HepG2 (cell line): ENCODE measurements around the gene H3-3A. TPM values are rescaled to one million over a fixed set of nuclear protein-coding genes. Genes with fewer than 3 reads are reported as not detected.

Experiments used
- ATAC-seq: fragments of 200-7000 bp; cut with Tn5 transposase; 3 replicates; pipeline ENCODE4 v1.9.1; 2020; ENCODE audit warnings: mild to moderate bottlenecking, moderate library complexity
- BruUV-seq: library from RNA; stranded (reverse); fragments of 400-500 nt; replicated peaks from 2 replicates; lab custom pipeline; 2021; lab: Mats Ljungman, UMichigan
- CTCF ChIA-PET: fragments of 300-600 bp; formaldehyde crosslinking; extraction: SDS; loops from one replicate; lab custom pipeline; 2021; ENCODE audit warnings: low total read pairs, inconsistent platforms, low intra/inter-chr PET ratio; lab: Yijun Ruan, JAX
- POLR2A ChIA-PET: fragments of 350-600 bp; sonication (Branson Sonifier 250); formaldehyde crosslinking; loops from one replicate; lab custom pipeline; 2020; ENCODE audit warnings: antibody characterized with exemption, inconsistent platforms; lab: Yijun Ruan, JAX
- DNase-seq: peaks from one replicate; pipeline ENCODE4 v3.0.0-alpha.2; 2015; ENCODE audit warnings: low spot score
- FAIRE-seq: peaks from 3 replicates; lab custom pipeline; 2011; peaks lifted over from hg19 to GRCh38; lab: Jason Lieb, UNC
- H2AFZ ChIP-seq: one replicate; pipeline ENCODE4 v1.6.1; 2011; ENCODE audit warnings: low read length, inconsistent platforms
- H3K27ac ChIP-seq: fragments of 300-600 bp; 3 replicates; pipeline ENCODE4 v1.8.0; 2011; ENCODE audit warnings: mixed run types, mild to moderate bottlenecking, mixed read lengths, low read length, inconsistent platforms; ENCODE audit not compliant: insufficient read depth; ENCODE audit errors: extremely low read length
- H3K27me3 ChIP-seq, 2 experiments: fragments of 200-600 bp in 1 of 2; 2 replicates in 1 of 2; 3 replicates in 1 of 2; pipeline versions ENCODE4 v1.6.0 to v1.8.0; 2011; ENCODE audit warnings: low read length in 2 of 2, mild to moderate bottlenecking in 2 of 2, moderate library complexity in 2 of 2, inconsistent platforms in 1 of 2; ENCODE audit not compliant: insufficient read depth in 2 of 2, control insufficient read depth in 1 of 2
- H3K36me3 ChIP-seq, 2 experiments: fragments of 200-600 bp in 1 of 2; replicated peaks in 1 of 2; 2 replicates in 1 of 2; 3 replicates in 1 of 2; pipeline versions ENCODE4 v1.5.1 to v1.8.0; 2011; ENCODE audit warnings: low read length in 2 of 2, inconsistent platforms in 1 of 2; ENCODE audit not compliant: insufficient read depth in 2 of 2, control insufficient read depth in 1 of 2
- H3K4me1 ChIP-seq: 2 replicates; pipeline ENCODE4 v1.5.1; 2012; ENCODE audit warnings: low read length, inconsistent platforms; ENCODE audit not compliant: insufficient read depth
- H3K4me2 ChIP-seq: 2 replicates; pipeline ENCODE4 v1.6.0; 2011; ENCODE audit warnings: low read depth, low read length, inconsistent platforms
- H3K4me3 ChIP-seq, 3 experiments: fragments of 200-600 bp in 1 of 3; sonication (generic), shearing (Covaris generic) in 1 of 3; replicated peaks in 1 of 3; 2 replicates each; pipeline ENCODE4 v1.5.1; 2011 to 2016; ENCODE audit warnings: low read length in 3 of 3, inconsistent platforms in 2 of 3, low read depth in 2 of 3, mild to moderate bottlenecking in 2 of 3, control low read depth in 1 of 3, mixed read lengths in 1 of 3; ENCODE audit not compliant: insufficient read depth in 1 of 3
- H3K79me2 ChIP-seq: one replicate; pipeline ENCODE4 v1.6.1; 2011; ENCODE audit warnings: low read length, inconsistent platforms; ENCODE audit not compliant: insufficient read depth
- H3K9ac ChIP-seq: 2 replicates; pipeline ENCODE4 v1.6.0; 2011; ENCODE audit warnings: mild to moderate bottlenecking, low read depth, low read length, inconsistent platforms; ENCODE audit not compliant: insufficient read depth
- H3K9me3 ChIP-seq: 2 replicates; pipeline ENCODE4 v1.5.1; 2012; ENCODE audit warnings: mild to moderate bottlenecking, low read length
- H4K20me1 ChIP-seq: 2 replicates; pipeline ENCODE4 v1.6.0; 2011; ENCODE audit warnings: inconsistent platforms, mild to moderate bottlenecking, low read length, moderate library complexity; ENCODE audit not compliant: insufficient read depth
- HOXA7 ChIP-seq: sonication (generic); formaldehyde crosslinking; IDR thresholded peaks from 2 replicates; pipeline ENCODE4 v1.8.1; 2022; ENCODE audit warnings: mild to moderate bottlenecking, missing genetic modification reagents, moderate library complexity
- MTF1 ChIP-seq: sonication (generic); formaldehyde crosslinking; IDR thresholded peaks from 2 replicates; pipeline ENCODE4 v1.5.0; 2020; ENCODE audit warnings: missing genetic modification reagents
- SIN3B ChIP-seq: fragments of 150-350 bp; IDR thresholded peaks from 2 replicates; pipeline ENCODE4 v1.6.1; 2014; ENCODE audit warnings: low read length
- SMC3 ChIP-seq: IDR thresholded peaks from 2 replicates; pipeline ENCODE4 v1.6.1; 2011; ENCODE audit warnings: low read length, improper control_type of control experiment
- SP4 ChIP-seq: sonication (generic); formaldehyde crosslinking; IDR thresholded peaks from 2 replicates; pipeline ENCODE4 v1.8.1; 2023; ENCODE audit warnings: mild to moderate bottlenecking, missing genetic modification reagents
- YY1 ChIP-seq: IDR thresholded peaks from 2 replicates; pipeline ENCODE4 v1.6.1; 2011; ENCODE audit warnings: low read length, low read depth, moderate library complexity, mild to moderate bottlenecking; ENCODE audit not compliant: insufficient read depth, insufficient replicate concordance
- ZMYM3 ChIP-seq: sonication (generic); formaldehyde crosslinking; IDR thresholded peaks from 2 replicates; pipeline ENCODE4 v1.5.1; 2020; ENCODE audit warnings: mild to moderate bottlenecking, missing genetic modification reagents
- ZNF431 ChIP-seq: sonication (generic); formaldehyde crosslinking; IDR thresholded peaks from 2 replicates; pipeline ENCODE4 v1.9.0; 2022; ENCODE audit warnings: missing genetic modification reagents, low read depth, mild to moderate bottlenecking, borderline replicate concordance
- ZNF646 ChIP-seq: sonication (generic); formaldehyde crosslinking; IDR thresholded peaks from 2 replicates; pipeline ENCODE4 v1.9.0; 2021; ENCODE audit warnings: mild to moderate bottlenecking, missing genetic modification reagents
- ZNF749 ChIP-seq: sonication (generic); formaldehyde crosslinking; IDR thresholded peaks from 2 replicates; pipeline ENCODE4 v1.8.0; 2022; ENCODE audit warnings: mild to moderate bottlenecking, missing genetic modification reagents, moderate library complexity, borderline replicate concordance
- WGBS: methylation state at CpG from one replicate; pipeline ENCODE4 v1.1.6; 2017; ENCODE audit warnings: low lambda C conversion rate; 5-methylcytosine and 5-hydroxymethylcytosine counted together
- in situ Hi-C: cut with HindIII; loops from 2 replicates; pipeline ENCODE4 v1.10.0; 2017; ENCODE audit warnings: low pct_unique_long_range_greater_than_20kb; ENCODE audit not compliant: extremely low pct_ligation_motif_present
- intact Hi-C: fragments of 100-400 bp; cut with micrococcal nuclease; formaldehyde crosslinking; loops from one replicate; pipeline ENCODE4 v1.10.0; 2022; ENCODE audit not compliant: unreplicated experiment
- polyA plus RNA-seq, 8 experiments: library from polyadenylated mRNA; depleted of rRNA in 3 of 8; stranded (reverse) in 7 of 8; unstranded in 1 of 8; fragments of >200 nt; fragmentation: Illumina TruSeq in 4 of 8; extraction: Trizol in 4 of 8; gene quantifications; 2 replicates each; pipeline versions ENCODE4 v1.2.1 to v1.2.3, GENCODE V29; 2011 to 2016; ENCODE audit warnings: low read depth in 4 of 8, missing spikeins in 1 of 8, mixed read lengths in 1 of 8; ENCODE audit not compliant: insufficient read depth in 1 of 8
- total RNA-seq, 5 experiments: library from RNA; depleted of rRNA; stranded (reverse); fragments of >200 nt; fragmentation: Illumina TruSeq; extraction: Trizol; gene quantifications; 2 replicates each; pipeline ENCODE4 v1.2.3, GENCODE V29; 2016; ENCODE audit warnings: low read depth in 1 of 5

The H3-3A gene
- total and polyA plus RNA-seq, 2 of the 13 experiments (the other 11 are each of a cell fraction or from before 2014, with no cell fraction given): 221 to 320 TPM

- H3K79me2 ChIP-seq: no peaks in the 10 kb centered on the region
- CTCF ChIA-PET: interaction anchor here (1.5 to 2.5 kb wide), 2 partner anchors 10 to 56 kb away, joined by 5 to 32 read pairs; partner anchors contain the start of gene H3-3A
- no TSS peak for BruUV-seq
Observed at GRCh38 chr1:226120398-226120797, 57.9 kb downstream of the H3-3A start.

GRCh38 chr1:226121049-226121586 is 58.6 kb downstream of the H3-3A start:
- Histone ChIP-seq H3K27ac (no peak overlapping the region), H3K4me2 (peak overlapping the region; percentile 84), H3K9me3 (no peaks in the 10 kb centered on the region), H3K27me3 (peaks cover 2 to 41% of the 10 kb centered on the region in 2 experiments; a peak in 4 of 5 replicates), H3K9ac (no peak overlapping the region; the same call in 1 of the 2 replicates), H4K20me1 (no peaks in the 10 kb centered on the region), H3K79me2 (no peaks in the 10 kb centered on the region), H2AFZ (no peak overlapping the region), H3K36me3 (no peaks in the 10 kb centered on the region), H3K4me3 (peak overlapping the region; percentile 45 to 81 (median 49); a peak in 5 of 6 replicates), H3K4me1 (peaks cover 58% of the 10 kb centered on the region)
- CTCF ChIA-PET: interaction anchor here (1.5 to 2.5 kb wide), 2 partner anchors 11 to 57 kb away, joined by 5 to 32 read pairs; partner anchors contain the start of gene H3-3A
- FAIRE-seq (no peak), DNase-seq (no peak), ATAC-seq (no peak)
- POLR2A ChIA-PET: interaction anchor here (0.9 to 1.5 kb wide), 2 partner anchors 11 to 59 kb away, joined by 4 to 6 read pairs; partner anchors contain the start of gene H3-3A
- intact Hi-C loops: loop anchor here (1.0 to 2.0 kb wide), 2 partner anchors 38 to 56 kb away; no protein-coding TSS in a partner anchor
- 20% methylated on average over 3 of the region's 37 CpGs for WGBS
- in situ Hi-C loops: loop anchor here (10.0 kb wide), 1 partner anchor 214 kb away; no protein-coding TSS in a partner anchor
- no TSS peak for BruUV-seq
- no peak for TF ChIP-seq ZNF749 (CRISPR knock-in tag)
- no peak for TF ChIP-seq HOXA7 (CRISPR knock-in tag)
- no peak for TF ChIP-seq ZNF646
- TF ChIP-seq ZNF431 (CRISPR knock-in tag): 0 out of 2 replicates have a peak, but pooled peaks have one; percentile 50
- TF ChIP-seq SP4 (CRISPR knock-in tag): 0 out of 2 replicates have a peak, but pooled peaks have one; percentile 9
- TF ChIP-seq MTF1 (CRISPR knock-in tag): no peak
- TF ChIP-seq YY1: no peak
- no peak for TF ChIP-seq SIN3B
- TF ChIP-seq ZMYM3 (CRISPR knock-in tag): 0 out of 2 replicates have a peak, but pooled peaks have one; percentile 43

More at GRCh38 chr1:226120398-226120797, 57.9 kb downstream of the H3-3A start:
- Histone ChIP-seq H3K4me1 (peaks cover 61% of the 10 kb centered on the region), H3K27me3 (peaks cover 2 to 41% of the 10 kb centered on the region in 2 experiments; a peak in 4 of 5 replicates), H3K4me2 (peak overlapping the region; percentile 84), H3K9me3 (no peaks in the 10 kb centered on the region), H3K27ac (no peak overlapping the region), H4K20me1 (no peaks in the 10 kb centered on the region), H3K9ac (no peak overlapping the region), H2AFZ (no peak overlapping the region), H3K36me3 (no peaks in the 10 kb centered on the region), H3K4me3 (peak overlapping the region in 1 of 3 experiments; percentile 19; a peak in 1 of 6 replicates)
- no peak for TF ChIP-seq SMC3
- FAIRE-seq (no peak), DNase-seq (no peak), ATAC-seq (no peak)
- no CpG with 5 or more reads among the region's 5 CpGs for WGBS
- intact Hi-C loops (loop anchor here (2.0 kb wide), 1 partner anchor 56 kb away; no protein-coding TSS in a partner anchor), in situ Hi-C loops (loop anchor here (10.0 kb wide), 1 partner anchor 214 kb away; no protein-coding TSS in a partner anchor)
- POLR2A ChIA-PET: interaction anchor here (0.9 to 1.5 kb wide), 2 partner anchors 10 to 58 kb away, joined by 4 to 6 read pairs; partner anchors contain the start of gene H3-3A
